ENCODE measurements around the gene CCNB1IP1. TPM values are rescaled to one million over a fixed set of nuclear protein-coding genes. Genes with fewer than 3 reads are reported as not detected.

CCNB1IP1 gene
- polyA plus RNA-seq, 1 of the 3 experiments (the other 2 are of a cell fraction): 35.4 TPM

DNA sequence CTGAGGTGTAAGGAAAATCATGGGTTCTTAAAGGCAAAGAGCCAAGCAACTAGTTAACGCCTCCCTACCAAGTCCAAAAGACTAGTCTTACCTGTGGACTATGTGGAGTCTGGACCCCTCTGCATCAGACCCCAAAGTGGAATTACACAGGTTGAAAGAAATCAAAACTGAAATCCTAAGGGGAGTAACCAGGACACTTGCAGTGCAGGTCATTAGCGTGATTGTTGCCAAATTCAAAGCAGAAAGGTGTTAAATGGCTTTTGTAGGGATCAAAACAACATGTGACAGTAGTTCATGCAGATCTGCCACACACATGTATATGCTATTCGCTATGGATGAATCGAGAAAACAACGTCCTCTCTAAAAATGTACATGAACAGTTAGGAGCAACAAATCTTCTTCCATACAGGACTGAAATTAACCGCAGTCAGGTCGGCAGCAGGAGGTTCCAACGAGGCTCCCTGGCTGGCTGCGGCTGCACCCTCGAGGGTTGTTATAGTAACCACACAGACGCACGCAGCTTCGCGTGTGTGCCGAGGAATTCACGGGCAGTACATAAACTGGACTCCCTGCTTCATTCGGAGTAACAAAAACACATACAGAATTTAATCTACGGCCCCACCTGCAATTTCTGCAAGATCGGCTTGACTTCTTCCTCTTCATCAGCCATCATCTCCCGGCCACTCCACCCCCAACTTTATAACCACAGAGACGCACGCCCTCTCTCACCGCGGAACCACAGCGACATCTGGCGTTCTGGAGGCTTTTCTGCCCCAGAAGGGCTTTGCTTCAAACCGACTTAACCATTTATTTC lies 27.6 kb downstream of the CCNB1IP1 start, which contains the start of gene TTC5:
Gene TTC5, minus strand, starts transcription at position 687 of the 814 bp plus-strand sequence. Its CDS starts 14 bp downstream, at position 673.
- ChIA-PET POLR2A (no interaction called here), CTCF (interaction anchor here (0.6 to 2.1 kb wide), 10 partner anchors 9 to 109 kb away, joined by 3 to 19 read pairs (median 3); partner anchors contain the start of gene PARP2)
- peak; percentile 87 for DNase-seq
- H3K9me2 ChIP-seq: no peaks in the 10 kb centered on the region
- peak within 1 kb of the TSS; percentile 75 for H3K4me2 ChIP-seq
- peak within 1 kb of the TSS; percentile 58 for H3K9ac ChIP-seq
- H3K4me3 ChIP-seq (ENCODE audit: low read depth in 2 of 2, low read length in 1 of 2): peak within 1 kb of the TSS; percentile 63 to 83
- H2AFZ ChIP-seq (ENCODE audit: low read depth): peak within 1 kb of the TSS; percentile 71
- H3K9me3 ChIP-seq: no peaks in the 10 kb centered on the region
- H3F3A ChIP-seq (replicated peaks; ENCODE audit: insufficient read depth): no peaks in the 10 kb centered on the region
- H4K20me1 ChIP-seq (ENCODE audit: insufficient read depth): no peaks in the 10 kb centered on the region
- peaks cover 10% of the 10 kb centered on the region; the same call in 1 of the 2 replicates for H3K79me2 ChIP-seq (ENCODE audit: insufficient read depth)
- H3K27me3 ChIP-seq (ENCODE audit: insufficient read depth): no peaks in the 10 kb centered on the region
- H3K4me1 ChIP-seq (ENCODE audit: control insufficient read depth in 1 of 2, insufficient read depth in 2 of 2, low read depth in 1 of 2, low read length in 1 of 2): peaks cover 0 to 3% of the 10 kb centered on the region in 2 experiments; a peak in 2 of 4 replicates
- H3K27ac ChIP-seq (ENCODE audit: low read depth in 2 of 2, low read length in 1 of 2): peak within 1 kb of the TSS in 1 of 2 experiments; percentile 20; a peak in 1 of 4 replicates
- peaks cover 8 to 14% of the 10 kb centered on the region in 2 experiments for H3K36me3 ChIP-seq (replicated peaks in 1 of 2; ENCODE audit: control insufficient read depth in 1 of 2, insufficient read depth in 2 of 2, low read length in 1 of 2)
- WGBS (ENCODE audit: low lambda C conversion rate): under 1% methylated on average over 19 of the region's 27 CpGs
- peak; percentile 66; the same call in 1 of the 2 replicates for TF ChIP-seq TAF1 (IDR thresholded peaks at IDR 0.05; ENCODE audit: borderline replicate concordance, low read depth, low read length)
- no peak for TF ChIP-seq EZH2phosphoT487 (IDR thresholded peaks at IDR 0.05; ENCODE audit: borderline replicate concordance, low read depth)
- TF ChIP-seq, protein P1, sequence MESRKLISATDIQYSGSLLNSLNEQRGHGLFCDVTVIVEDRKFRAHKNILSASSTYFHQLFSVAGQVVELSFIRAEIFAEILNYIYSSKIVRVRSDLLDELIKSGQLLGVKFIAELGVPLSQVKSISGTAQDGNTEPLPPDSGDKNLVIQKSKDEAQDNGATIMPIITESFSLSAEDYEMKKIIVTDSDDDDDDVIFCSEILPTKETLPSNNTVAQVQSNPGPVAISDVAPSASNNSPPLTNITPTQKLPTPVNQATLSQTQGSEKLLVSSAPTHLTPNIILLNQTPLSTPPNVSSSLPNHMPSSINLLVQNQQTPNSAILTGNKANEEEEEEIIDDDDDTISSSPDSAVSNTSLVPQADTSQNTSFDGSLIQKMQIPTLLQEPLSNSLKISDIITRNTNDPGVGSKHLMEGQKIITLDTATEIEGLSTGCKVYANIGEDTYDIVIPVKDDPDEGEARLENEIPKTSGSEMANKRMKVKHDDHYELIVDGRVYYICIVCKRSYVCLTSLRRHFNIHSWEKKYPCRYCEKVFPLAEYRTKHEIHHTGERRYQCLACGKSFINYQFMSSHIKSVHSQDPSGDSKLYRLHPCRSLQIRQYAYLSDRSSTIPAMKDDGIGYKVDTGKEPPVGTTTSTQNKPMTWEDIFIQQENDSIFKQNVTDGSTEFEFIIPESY (IDR thresholded peaks at IDR 0.05; ENCODE audit: borderline replicate concordance, low read depth): no peak
- no peak for TF ChIP-seq MEF2A (IDR thresholded peaks at IDR 0.05; ENCODE audit: borderline replicate concordance, low read depth)
- peak; percentile 93 for TF ChIP-seq CHD2 (IDR thresholded peaks at IDR 0.05; ENCODE audit: low read length, partially characterized antibody)
- no peak for TF ChIP-seq TCF12 (IDR thresholded peaks at IDR 0.05)
- TF ChIP-seq GABPA (IDR thresholded peaks at IDR 0.05; ENCODE audit: low read depth): no peak
- TF ChIP-seq, protein P2, sequence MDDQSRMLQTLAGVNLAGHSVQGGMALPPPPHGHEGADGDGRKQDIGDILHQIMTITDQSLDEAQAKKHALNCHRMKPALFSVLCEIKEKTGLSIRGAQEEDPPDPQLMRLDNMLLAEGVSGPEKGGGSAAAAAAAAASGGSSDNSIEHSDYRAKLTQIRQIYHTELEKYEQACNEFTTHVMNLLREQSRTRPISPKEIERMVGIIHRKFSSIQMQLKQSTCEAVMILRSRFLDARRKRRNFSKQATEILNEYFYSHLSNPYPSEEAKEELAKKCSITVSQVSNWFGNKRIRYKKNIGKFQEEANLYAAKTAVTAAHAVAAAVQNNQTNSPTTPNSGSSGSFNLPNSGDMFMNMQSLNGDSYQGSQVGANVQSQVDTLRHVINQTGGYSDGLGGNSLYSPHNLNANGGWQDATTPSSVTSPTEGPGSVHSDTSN (IDR thresholded peaks at IDR 0.05): no peak
- peak; percentile 83; the same call in 1 of the 2 replicates for TF ChIP-seq SIN3A (IDR thresholded peaks at IDR 0.05; ENCODE audit: borderline replicate concordance, low read depth, low read length)
- TF ChIP-seq, protein P3, sequence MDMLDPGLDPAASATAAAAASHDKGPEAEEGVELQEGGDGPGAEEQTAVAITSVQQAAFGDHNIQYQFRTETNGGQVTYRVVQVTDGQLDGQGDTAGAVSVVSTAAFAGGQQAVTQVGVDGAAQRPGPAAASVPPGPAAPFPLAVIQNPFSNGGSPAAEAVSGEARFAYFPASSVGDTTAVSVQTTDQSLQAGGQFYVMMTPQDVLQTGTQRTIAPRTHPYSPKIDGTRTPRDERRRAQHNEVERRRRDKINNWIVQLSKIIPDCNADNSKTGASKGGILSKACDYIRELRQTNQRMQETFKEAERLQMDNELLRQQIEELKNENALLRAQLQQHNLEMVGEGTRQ (IDR thresholded peaks at IDR 0.05; ENCODE audit: borderline replicate concordance, low read depth, low read length): no peak
- no peak for TF ChIP-seq RXRA (IDR thresholded peaks at IDR 0.05; ENCODE audit: borderline replicate concordance, low read depth)
- no peak for TF ChIP-seq JUND (IDR thresholded peaks at IDR 0.05)
- TF ChIP-seq SMC3 (IDR thresholded peaks at IDR 0.05; ENCODE audit: low read depth, low read length): no peak
- TF ChIP-seq, protein P4, sequence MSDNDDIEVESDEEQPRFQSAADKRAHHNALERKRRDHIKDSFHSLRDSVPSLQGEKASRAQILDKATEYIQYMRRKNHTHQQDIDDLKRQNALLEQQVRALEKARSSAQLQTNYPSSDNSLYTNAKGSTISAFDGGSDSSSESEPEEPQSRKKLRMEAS (IDR thresholded peaks at IDR 0.05; ENCODE audit: low read depth): peak; percentile 49; the same call in 1 of the 2 replicates
- TF ChIP-seq FOXM1 (IDR thresholded peaks at IDR 0.05; ENCODE audit: low read depth): no peak
- no peak for TF ChIP-seq TEAD4 (IDR thresholded peaks at IDR 0.05; ENCODE audit: borderline replicate concordance, insufficient read depth)
- TF ChIP-seq FOXJ3 (CRISPR knock-in tag; IDR thresholded peaks at IDR 0.05): no peak
- peak; percentile 34; the same call in 1 of the 2 replicates for TF ChIP-seq RAD21 (IDR thresholded peaks at IDR 0.05; ENCODE audit: low read length)
- no peak for TF ChIP-seq RFX5 (IDR thresholded peaks at IDR 0.05; ENCODE audit: low read length)
- TF ChIP-seq ELF1 (IDR thresholded peaks at IDR 0.05): 0 out of 2 replicates have a peak, but pooled peaks have one; percentile 41
- TF ChIP-seq POLR2AphosphoS5 (IDR thresholded peaks at IDR 0.05; ENCODE audit: low read depth, low read length): peak; percentile 87
- TF ChIP-seq, protein P5, sequence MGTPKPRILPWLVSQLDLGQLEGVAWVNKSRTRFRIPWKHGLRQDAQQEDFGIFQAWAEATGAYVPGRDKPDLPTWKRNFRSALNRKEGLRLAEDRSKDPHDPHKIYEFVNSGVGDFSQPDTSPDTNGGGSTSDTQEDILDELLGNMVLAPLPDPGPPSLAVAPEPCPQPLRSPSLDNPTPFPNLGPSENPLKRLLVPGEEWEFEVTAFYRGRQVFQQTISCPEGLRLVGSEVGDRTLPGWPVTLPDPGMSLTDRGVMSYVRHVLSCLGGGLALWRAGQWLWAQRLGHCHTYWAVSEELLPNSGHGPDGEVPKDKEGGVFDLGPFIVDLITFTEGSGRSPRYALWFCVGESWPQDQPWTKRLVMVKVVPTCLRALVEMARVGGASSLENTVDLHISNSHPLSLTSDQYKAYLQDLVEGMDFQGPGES (IDR thresholded peaks at IDR 0.05; ENCODE audit: low read depth, low read length): no peak
- TF ChIP-seq NRF1 (IDR thresholded peaks at IDR 0.05; ENCODE audit: low read depth, low read length): no peak
- peak; percentile 87 for TF ChIP-seq MXI1 (IDR thresholded peaks at IDR 0.05; ENCODE audit: low read depth, low read length)
